Breast epithelium (tissue), 4 donors: ENCODE measurements around the gene PRKX. TPM values are rescaled to one million over a fixed set of nuclear protein-coding genes. Genes with fewer than 3 reads are reported as not detected.
"Not testable (repeated sequence)": the region's sequence is repeated elsewhere in the genome, so short reads cannot be mapped to it uniquely, and the experiment has no call there.

Experiments
- DNase-seq, 2 donors: peaks; one replicate each; pipeline ENCODE4 v3.0.0-alpha.2; 2019; ENCODE audit warnings: low spot score in 2 of 2
- H3K27ac ChIP-seq, 2 donors: fragments of 200-600 bp; sonication (generic) in 1 of 2; one replicate each; pipeline ENCODE4 v1.5.1; 2016 to 2019; ENCODE audit warnings: mild to moderate bottlenecking in 1 of 2
- H3K27me3 ChIP-seq, 2 donors: fragments of 200-600 bp; sonication (generic) in 1 of 2; one replicate each; pipeline versions ENCODE4 v1.5.1 to v1.6.0; 2017 to 2019; ENCODE audit warnings: control low read depth in 1 of 2, mild to moderate bottlenecking in 1 of 2
- H3K36me3 ChIP-seq: fragments of 200-600 bp; one replicate; pipeline ENCODE4 v1.5.1; 2019
- H3K4me1 ChIP-seq, 2 donors: fragments of 200-600 bp; sonication (generic); one replicate each; pipeline ENCODE4 v1.5.1; 2016 to 2019; ENCODE audit warnings: control low read depth in 1 of 2
- H3K4me3 ChIP-seq, 3 donors: fragments of 200-600 bp; sonication (generic); 1 replicate in 2 of 3; 2 replicates in 1 of 3; pipeline ENCODE4 v1.5.1; 2016 to 2019; ENCODE audit warnings: mild to moderate bottlenecking in 3 of 3, moderate library complexity in 2 of 3
- H3K9me3 ChIP-seq, 2 donors: fragments of 200-600 bp; sonication (generic) in 1 of 2; one replicate each; pipeline ENCODE4 v1.5.1; 2016 to 2019; ENCODE audit warnings: control low read depth in 1 of 2
- CTCF ChIP-seq, 3 donors: fragments of 450-650 bp; IDR thresholded peaks; one replicate each; pipeline ENCODE4 v1.5.1; 2016 to 2017; ENCODE audit warnings: antibody characterized with exemption in 3 of 3, mild to moderate bottlenecking in 3 of 3, moderate library complexity in 3 of 3
- POLR2A ChIP-seq: fragments of 450-650 bp; IDR thresholded peaks from one replicate; pipeline ENCODE4 v1.6.1; 2016; ENCODE audit warnings: antibody characterized with exemption, mild to moderate bottlenecking, moderate library complexity
- POLR2AphosphoS5 ChIP-seq, 3 donors: sonication (generic); formaldehyde crosslinking; IDR thresholded peaks; one replicate each; pipeline ENCODE4 v1.6.1; 2017; ENCODE audit warnings: antibody characterized with exemption in 3 of 3
- intact Hi-C: fragments of 100-400 bp; cut with DNase I; formaldehyde crosslinking; loops from one replicate; pipeline ENCODE4 v1.15.1; 2023; ENCODE audit warnings: low total_unique reads
- total RNA-seq, 3 donors: library from RNA; depleted of rRNA; stranded (reverse); fragments of >200 nt; gene quantifications; one replicate each; pipeline ENCODE4 v1.1.0, GENCODE V29; 2016

Gene PRKX
- total RNA-seq, 3 donors from 2014 or later = 9.4 to 28.5 (median 27.1) TPM

GRCh38 chrX:3666975-3667374 is 46.5 kb downstream of the PRKX start:
- Histone ChIP-seq H3K27ac (no peak overlapping the region), H3K4me1 (no peaks in the 10 kb centered on the region), H3K36me3 (no peaks in the 10 kb centered on the region), H3K9me3 (no peaks in the 10 kb centered on the region), H3K4me3 (no peak overlapping the region), H3K27me3 (no peaks in the 10 kb centered on the region)
- TF ChIP-seq CTCF (IDR thresholded peaks at IDR 0.05) (no peak), POLR2A (no peak), POLR2AphosphoS5 (IDR thresholded peaks at IDR 0.05) (no peak)
- DNase-seq = no peak
- intact Hi-C loops = no loop called here

- no peaks in the 10 kb centered on the region for H3K4me1 ChIP-seq
- H3K27ac ChIP-seq = no peak overlapping the region
- no peaks in the 10 kb centered on the region for H3K9me3 ChIP-seq
- H3K36me3 ChIP-seq = no peaks in the 10 kb centered on the region
- no peak for DNase-seq
- H3K27me3 ChIP-seq = no peaks in the 10 kb centered on the region
- intact Hi-C loops = no loop called here
- TF ChIP-seq CTCF (IDR thresholded peaks at IDR 0.05) (no peak), POLR2AphosphoS5 (IDR thresholded peaks at IDR 0.05) (no peak), POLR2A (no peak)
- H3K4me3 ChIP-seq = no peak overlapping the region
Observed at GRCh38 chrX:3664921-3665320, 48.5 kb downstream of the PRKX start.

GRCh38 chrX:3663576-3664250 is 49.7 kb downstream of the PRKX start:
- H3K27ac ChIP-seq, H3K4me1 ChIP-seq, intact Hi-C loops, H3K9me3 ChIP-seq, H3K27me3 ChIP-seq, H3K36me3 ChIP-seq, H3K4me3 ChIP-seq, DNase-seq: not testable (repeated sequence)

GRCh38 chrX:3659761-3660160 is 53.7 kb downstream of the PRKX start:
- H3K4me3 ChIP-seq = no peak overlapping the region
- DNase-seq = no peak
- TF ChIP-seq POLR2AphosphoS5 (IDR thresholded peaks at IDR 0.05) = no peak
- TF ChIP-seq CTCF (IDR thresholded peaks at IDR 0.05) = no peak
- no peak for TF ChIP-seq POLR2A
- H3K36me3 ChIP-seq = no peaks in the 10 kb centered on the region
- no peaks in the 10 kb centered on the region for H3K4me1 ChIP-seq
- no peaks in the 10 kb centered on the region for H3K27me3 ChIP-seq
- no peak overlapping the region for H3K27ac ChIP-seq
- H3K9me3 ChIP-seq = no peaks in the 10 kb centered on the region
- intact Hi-C loops = no loop called here

- intact Hi-C loops = no loop called here
- no peaks in the 10 kb centered on the region for H3K27me3 ChIP-seq
- H3K4me1 ChIP-seq = no peaks in the 10 kb centered on the region
- no peak overlapping the region for H3K27ac ChIP-seq
- TF ChIP-seq CTCF (IDR thresholded peaks at IDR 0.05) (no peak), POLR2AphosphoS5 (IDR thresholded peaks at IDR 0.05) (no peak), POLR2A (no peak)
- DNase-seq = no peak
- H3K9me3 ChIP-seq = no peaks in the 10 kb centered on the region
- no peaks in the 10 kb centered on the region for H3K36me3 ChIP-seq
- H3K4me3 ChIP-seq = no peak overlapping the region
Observed at GRCh38 chrX:3655181-3655580, 58.3 kb downstream of the PRKX start.

- no peaks in the 10 kb centered on the region for H3K4me1 ChIP-seq
- H3K27me3 ChIP-seq = no peaks in the 10 kb centered on the region
- H3K9me3 ChIP-seq = no peaks in the 10 kb centered on the region
- DNase-seq = no peak
- H3K27ac ChIP-seq = no peak overlapping the region
- no peak overlapping the region for H3K4me3 ChIP-seq
- intact Hi-C loops = no loop called here
- H3K36me3 ChIP-seq = no peaks in the 10 kb centered on the region
- TF ChIP-seq POLR2A = no peak
- TF ChIP-seq POLR2AphosphoS5 (IDR thresholded peaks at IDR 0.05) = no peak
- TF ChIP-seq CTCF (IDR thresholded peaks at IDR 0.05) = no peak
Observed at GRCh38 chrX:3653111-3653510, 60.3 kb downstream of the PRKX start.
